Omental fat pad (tissue), 4 donors: Measurements from ENCODE around the gene RABL6. TPM values are rescaled to one million over a fixed set of nuclear protein-coding genes. Genes with fewer than 3 reads are reported as not detected.
A peak's percentile ranks its signal among the peaks of the same experiment; 100 is the strongest.
"Not testable (repeated sequence)": the region's sequence is repeated elsewhere in the genome, so short reads cannot be mapped to it uniquely, and the experiment has no call there.

ENCODE experiments used
- ATAC-seq: fragments of 150-250 bp; one replicate; pipeline ENCODE4 v1.9.1; 2016; ENCODE audit warnings: mild to moderate bottlenecking, moderate library complexity; ENCODE audit not compliant: low FRiP score
- DNase-seq: peaks from one replicate; pipeline ENCODE4 v3.0.0-alpha.2; 2019; ENCODE audit warnings: low spot score
- CTCF ChIP-seq, 3 donors: fragments of 450-650 bp; IDR thresholded peaks; one replicate each; pipeline ENCODE4 v1.5.1; 2016 to 2017; ENCODE audit warnings: antibody characterized with exemption in 3 of 3, mild to moderate bottlenecking in 3 of 3, moderate library complexity in 2 of 3
- total RNA-seq, 4 donors: library from RNA; depleted of rRNA; stranded (reverse); fragments of >200 nt; gene quantifications; one replicate each; pipeline ENCODE4 v1.1.0, GENCODE V29; 2016

Gene RABL6
- 10 to 100 TPM; 33.7 to 46.9 (median 44.9) TPM for total RNA-seq

GRCh38 chr9:136807281-136808074 is at the start of gene RABL6:
TSS of gene RABL6 (plus strand) at chr9:136807948. CDS start at chr9:136808197, 249 bp downstream.
- no peak for TF ChIP-seq CTCF (IDR thresholded peaks at IDR 0.05)
- ATAC-seq, result peak; percentile 87
- DNase-seq, result peak; percentile 20

GRCh38 chr9:136759001-136759400 is 48.7 kb upstream of the RABL6 start:
- DNase-seq (no peak), ATAC-seq (no peak)
- no peak for TF ChIP-seq CTCF (IDR thresholded peaks at IDR 0.05)

- DNase-seq (no peak), ATAC-seq (no peak)
- no peak for TF ChIP-seq CTCF (IDR thresholded peaks at IDR 0.05)
Measured at GRCh38 chr9:136759436-136760325, 48.1 kb upstream of the RABL6 start.

- TF ChIP-seq CTCF (IDR thresholded peaks at IDR 0.05), result no peak
- ATAC-seq (no peak), DNase-seq (no peak)
Measured at GRCh38 chr9:136760424-136760823, 47.3 kb upstream of the RABL6 start.

GRCh38 chr9:136760834-136761544 is 46.8 kb upstream of the RABL6 start:
- not testable (repeated sequence) for DNase-seq

GRCh38 chr9:136761545-136761981 is 46.2 kb upstream of the RABL6 start:
- no peak for DNase-seq
- no peak for TF ChIP-seq CTCF (IDR thresholded peaks at IDR 0.05)
- no peak for ATAC-seq

More at GRCh38 chr9:136760834-136761544, 46.8 kb upstream of the RABL6 start:
- not testable (repeated sequence) for ATAC-seq

- no peak for DNase-seq
- TF ChIP-seq CTCF (IDR thresholded peaks at IDR 0.05), result no peak
- ATAC-seq, result no peak
Measured at GRCh38 chr9:136762221-136762691, 45.5 kb upstream of the RABL6 start.
